GM19467 (cell line): ENCODE measurements around the gene APLNR.
"Not testable (repeated sequence)": the region's sequence is repeated elsewhere in the genome, so short reads cannot be mapped to it uniquely, and the experiment has no call there.

Source experiments
- ATAC-seq: cut with Tn5 transposase; IDR thresholded peaks from one replicate; pipeline ENCODE4 v1.9.1; 2021; ENCODE audit warnings: mild to moderate bottlenecking, moderate library complexity; ENCODE audit not compliant: unreplicated experiment

The APLNR gene

GRCh38 chr11:57237204-57237681 lies at the start of gene APLNR:
Gene APLNR (minus strand): TSS chr11:57237250. CDS start chr11:57237004, 246 bp downstream.
- no peak for ATAC-seq

GRCh38 chr11:57283231-57283990 lies 46.4 kb upstream of the APLNR start:
- no peak for ATAC-seq

GRCh38 chr11:57281546-57281945 lies 44.5 kb upstream of the APLNR start:
- ATAC-seq: not testable (repeated sequence)

GRCh38 chr11:57279116-57279515 lies 42.1 kb upstream of the APLNR start:
- no peak for ATAC-seq

- ATAC-seq: no peak
Observed at GRCh38 chr11:57278721-57279095, 41.7 kb upstream of the APLNR start.

GRCh38 chr11:57277845-57278720 lies 41.0 kb upstream of the APLNR start:
- ATAC-seq: no peak

- no peak for ATAC-seq
Observed at GRCh38 chr11:57276971-57277675, 40.1 kb upstream of the APLNR start.

GRCh38 chr11:57276169-57276970 lies 39.3 kb upstream of the APLNR start:
- ATAC-seq: no peak

- ATAC-seq: no peak
Observed at GRCh38 chr11:57275582-57275981, 38.5 kb upstream of the APLNR start.

GRCh38 chr11:57274904-57275498 lies 38.0 kb upstream of the APLNR start:
- ATAC-seq: no peak

- ATAC-seq: no peak
Observed at GRCh38 chr11:57273448-57274058, 36.5 kb upstream of the APLNR start.

GRCh38 chr11:57269571-57270021 lies 32.5 kb upstream of the APLNR start:
- no peak for ATAC-seq

- no peak for ATAC-seq
Observed at GRCh38 chr11:57266157-57266556, 29.1 kb upstream of the APLNR start.

- ATAC-seq: no peak
Observed at GRCh38 chr11:57263351-57263750, 26.3 kb upstream of the APLNR start.

GRCh38 chr11:57262157-57262556 lies 25.1 kb upstream of the APLNR start:
- no peak for ATAC-seq

- ATAC-seq: no peak
Observed at GRCh38 chr11:57260937-57261783, 24.1 kb upstream of the APLNR start.

GRCh38 chr11:57256119-57256518 lies 19.1 kb upstream of the APLNR start:
- no peak for ATAC-seq

- no peak for ATAC-seq
Observed at GRCh38 chr11:57255618-57256017, 18.6 kb upstream of the APLNR start.

- no peak for ATAC-seq
Observed at GRCh38 chr11:57254631-57255030, 17.6 kb upstream of the APLNR start.
